Muscle of leg (tissue), 16 donors: ENCODE data around the gene MLXIPL. TPM values are rescaled to one million over a fixed set of nuclear protein-coding genes. Genes with fewer than 3 reads are reported as not detected.
A peak's percentile ranks its signal among the peaks of the same experiment; 100 is the strongest.

Experiments
- DNase-seq: peaks from one replicate; pipeline ENCODE4 v3.0.0; 2013
- H3K27ac ChIP-seq: one replicate; pipeline ENCODE4 v1.5.1; 2013; ENCODE audit warnings: mild to moderate bottlenecking, low read length, control low read depth
- H3K27me3 ChIP-seq: one replicate; pipeline ENCODE4 v1.6.1; 2013; ENCODE audit warnings: low read length; ENCODE audit not compliant: control insufficient read depth, insufficient read depth
- H3K36me3 ChIP-seq: one replicate; pipeline ENCODE4 v1.6.1; 2013; ENCODE audit warnings: low read length; ENCODE audit not compliant: control insufficient read depth, insufficient read depth
- H3K4me1 ChIP-seq: one replicate; pipeline ENCODE4 v1.6.1; 2013; ENCODE audit warnings: low read length; ENCODE audit not compliant: control insufficient read depth, insufficient read depth
- H3K4me3 ChIP-seq: one replicate; pipeline ENCODE4 v1.5.1; 2013; ENCODE audit warnings: low read length, control low read depth
- H3K9me3 ChIP-seq: replicated peaks from 2 replicates; pipeline ENCODE4 v1.6.1; 2013; ENCODE audit warnings: low read depth, low read length; ENCODE audit not compliant: control insufficient read depth
- WGBS: methylation state at CpG from one replicate; pipeline ENCODE4 v1.1.5; 2013; ENCODE audit warnings: missing lambda C conversion rate; ENCODE audit not compliant: insufficient coverage; 5-methylcytosine and 5-hydroxymethylcytosine counted together
- long read RNA-seq, 11 donors: transcript quantifications; one replicate each; lab custom pipeline, GENCODE V29; 2026
- polyA plus RNA-seq, 8 donors: library from polyadenylated mRNA; unstranded; fragments of 120-200 nt; gene quantifications; one replicate each; pipeline versions ENCODE4 v1.2.1 to v1.2.3, GENCODE V29; 2013; ENCODE audit warnings: inconsistent platforms in 1 of 8, low replicate concordance in 1 of 8; ENCODE audit not compliant: insufficient read length in 8 of 8, insufficient read depth in 1 of 8
- total RNA-seq: library from RNA; stranded (reverse); fragments of 120-200 nt; gene quantifications from one replicate; pipeline ENCODE4 v1.2.4, GENCODE V29; 2013

The MLXIPL gene
- 0.13 TPM for total RNA-seq
- polyA plus RNA-seq, result 1 to 10 TPM in 2 of 8 donors, under 1 TPM in 6; 0.12 to 3.1 (median 0.29) TPM
- long read RNA-seq, donor 1, partial matches to known transcripts, result 31 of 39 reads
- long read RNA-seq, donor 1, other reads (novel, unspliced or antisense), result 8 of 39 reads
- long read RNA-seq, donor 2, result 0 reads
- long read RNA-seq, donor 3, result 0 reads
- long read RNA-seq, donor 4, result 0 reads
- long read RNA-seq, donor 5, result 0 reads
- long read RNA-seq, donor 6, result 0 reads
- long read RNA-seq, donor 7, result 0 reads
- long read RNA-seq, donor 8, result 0 reads
- long read RNA-seq, donor 9, result 0 reads
- long read RNA-seq, donor 10, result 0 reads
- long read RNA-seq, donor 11, result 0 reads

- 2% methylated on average over 70 of the region's 80 CpGs for WGBS
- Histone ChIP-seq H3K27me3 (peaks cover 72% of the 10 kb centered on the region), H3K4me3 (peak within 1 kb of the TSS; percentile 27), H3K4me1 (peaks cover 25% of the 10 kb centered on the region), H3K9me3 (no peaks in the 10 kb centered on the region), H3K36me3 (no peaks in the 10 kb centered on the region), H3K27ac (no peak within 1 kb of the TSS)
- DNase-seq, result peak; percentile 54
Measured at GRCh38 chr7:73623798-73624668, at the start of gene MLXIPL. MLXIPL (minus strand) TSS chr7:73624522; CDS start chr7:73624492, 30 bp downstream.

- Histone ChIP-seq H3K4me3 (no peak overlapping the region), H3K36me3 (peaks cover 4% of the 10 kb centered on the region), H3K27me3 (peaks cover 6% of the 10 kb centered on the region), H3K9me3 (no peaks in the 10 kb centered on the region), H3K4me1 (peaks cover 19% of the 10 kb centered on the region), H3K27ac (no peak overlapping the region)
- DNase-seq, result no peak
- 89% methylated on average over 13 of the region's 15 CpGs for WGBS
Measured at GRCh38 chr7:73671857-73672445, 47.6 kb upstream of the MLXIPL start.

- Histone ChIP-seq H3K36me3 (peaks cover 4% of the 10 kb centered on the region), H3K9me3 (no peaks in the 10 kb centered on the region), H3K27me3 (peaks cover 6% of the 10 kb centered on the region), H3K4me1 (peaks cover 19% of the 10 kb centered on the region), H3K4me3 (no peak overlapping the region), H3K27ac (no peak overlapping the region)
- no peak for DNase-seq
- 27% methylated on average over 5 of the region's 12 CpGs for WGBS
Measured at GRCh38 chr7:73671322-73671661, 47.0 kb upstream of the MLXIPL start.

- Histone ChIP-seq H3K27me3 (peaks cover 14% of the 10 kb centered on the region), H3K36me3 (peaks cover 4% of the 10 kb centered on the region)
- 76% methylated on average over 9 of the region's 12 CpGs for WGBS
Measured at GRCh38 chr7:73669858-73670385, 45.6 kb upstream of the MLXIPL start.

GRCh38 chr7:73669288-73669701 lies 45.0 kb upstream of the MLXIPL start:
- 47% methylated on average over 17 of the region's 19 CpGs for WGBS

More at GRCh38 chr7:73669858-73670385, 45.6 kb upstream of the MLXIPL start:
- Histone ChIP-seq H3K27ac (no peak overlapping the region), H3K4me1 (peaks cover 19% of the 10 kb centered on the region), H3K4me3 (no peak overlapping the region), H3K9me3 (no peaks in the 10 kb centered on the region)
- DNase-seq, result no peak

GRCh38 chr7:73668886-73669230 lies 44.5 kb upstream of the MLXIPL start:
- DNase-seq, result no peak
- Histone ChIP-seq H3K9me3 (no peaks in the 10 kb centered on the region), H3K4me1 (peaks cover 19% of the 10 kb centered on the region), H3K4me3 (peak overlapping the region; percentile 67), H3K27me3 (peaks cover 14% of the 10 kb centered on the region), H3K27ac (no peak overlapping the region), H3K36me3 (peaks cover 4% of the 10 kb centered on the region)
- WGBS, result 3% methylated on average over 3 of the region's 5 CpGs

More at GRCh38 chr7:73669288-73669701, 45.0 kb upstream of the MLXIPL start:
- peaks cover 4% of the 10 kb centered on the region for H3K36me3 ChIP-seq
- no peak overlapping the region for H3K4me3 ChIP-seq
- no peak for DNase-seq
- H3K27me3 ChIP-seq, result peaks cover 14% of the 10 kb centered on the region
- H3K27ac ChIP-seq, result no peak overlapping the region
- H3K4me1 ChIP-seq, result peaks cover 19% of the 10 kb centered on the region
- H3K9me3 ChIP-seq, result no peaks in the 10 kb centered on the region

- H3K4me1 ChIP-seq, result peaks cover 19% of the 10 kb centered on the region
- WGBS, result under 1% methylated on average over 38 of the region's 52 CpGs
- H3K27ac ChIP-seq, result no peak overlapping the region
- H3K4me3 ChIP-seq, result peak overlapping the region; percentile 67
- peak; percentile 23 for DNase-seq
- H3K27me3 ChIP-seq, result peaks cover 14% of the 10 kb centered on the region
- no peaks in the 10 kb centered on the region for H3K9me3 ChIP-seq
- peaks cover 4% of the 10 kb centered on the region for H3K36me3 ChIP-seq
Measured at GRCh38 chr7:73668103-73668885, 44.0 kb upstream of the MLXIPL start.

GRCh38 chr7:73667344-73668102 lies 43.2 kb upstream of the MLXIPL start, which contains the start of gene VPS37D:
VPS37D (plus strand) TSS chr7:73667831; CDS start chr7:73667959, 128 bp downstream.
- peaks cover 4% of the 10 kb centered on the region for H3K36me3 ChIP-seq
- peaks cover 14% of the 10 kb centered on the region for H3K27me3 ChIP-seq
- no peak within 1 kb of the TSS for H3K27ac ChIP-seq
- no peaks in the 10 kb centered on the region for H3K9me3 ChIP-seq
- H3K4me3 ChIP-seq, result peak within 1 kb of the TSS; percentile 67
- WGBS, result 2% methylated on average over 71 of the region's 79 CpGs
- peaks cover 19% of the 10 kb centered on the region for H3K4me1 ChIP-seq
- peak; percentile 95 for DNase-seq

GRCh38 chr7:73663033-73663432 lies 38.7 kb upstream of the MLXIPL start:
- Histone ChIP-seq H3K36me3 (no peaks in the 10 kb centered on the region), H3K9me3 (no peaks in the 10 kb centered on the region), H3K27me3 (peaks cover 12% of the 10 kb centered on the region), H3K4me3 (no peak overlapping the region), H3K27ac (no peak overlapping the region), H3K4me1 (peaks cover 3% of the 10 kb centered on the region)
- no peak for DNase-seq
